Mesendoderm (in vitro differentiated cells): ENCODE results near the gene DGKB.

Experiments
- DNase-seq: peaks from one replicate; pipeline ENCODE4 v3.0.0; 2013
- H2AK5ac ChIP-seq: 2 replicates; pipeline ENCODE4 v1.6.1; 2013; ENCODE audit warnings: low read length, inconsistent platforms
- H2BK120ac ChIP-seq: 2 replicates; pipeline ENCODE4 v1.6.1; 2013; ENCODE audit warnings: low read depth, mild to moderate bottlenecking, low read length, moderate library complexity, mixed read lengths
- H2BK15ac ChIP-seq: replicated peaks from 2 replicates; pipeline ENCODE4 v1.6.1; 2013; ENCODE audit warnings: low read depth, mild to moderate bottlenecking, moderate library complexity
- H2BK5ac ChIP-seq: 2 replicates; pipeline ENCODE4 v1.6.1; 2013; ENCODE audit warnings: low read length, inconsistent platforms
- H3K18ac ChIP-seq: 2 replicates; pipeline ENCODE4 v1.6.1; 2013; ENCODE audit warnings: mild to moderate bottlenecking, low read length, mixed read lengths
- H3K23ac ChIP-seq: one replicate; pipeline ENCODE4 v1.6.1; 2013; ENCODE audit warnings: low read length
- H3K27ac ChIP-seq: 2 replicates; pipeline ENCODE4 v1.5.1; 2013; ENCODE audit warnings: low read depth, mild to moderate bottlenecking, inconsistent platforms, low read length, moderate library complexity
- H3K27me3 ChIP-seq: 2 replicates; pipeline ENCODE4 v1.6.1; 2013; ENCODE audit warnings: low read length, control low read depth, mild to moderate bottlenecking, inconsistent platforms; ENCODE audit not compliant: insufficient read depth, poor library complexity
- H3K36me3 ChIP-seq: 2 replicates; pipeline ENCODE4 v1.6.1; 2013; ENCODE audit warnings: low read length, inconsistent platforms; ENCODE audit not compliant: control insufficient read depth, insufficient read depth
- H3K4ac ChIP-seq: one replicate; pipeline ENCODE4 v1.6.1; 2013; ENCODE audit warnings: low read depth, mild to moderate bottlenecking, low read length, moderate library complexity
- H3K4me1 ChIP-seq: 2 replicates; pipeline ENCODE4 v1.6.1; 2013; ENCODE audit warnings: low read depth, low read length, inconsistent platforms; ENCODE audit not compliant: control insufficient read depth
- H3K4me2 ChIP-seq: 2 replicates; pipeline ENCODE4 v1.6.1; 2013; ENCODE audit warnings: low read length
- H3K4me3 ChIP-seq: 2 replicates; pipeline ENCODE4 v1.5.1; 2013; ENCODE audit warnings: mild to moderate bottlenecking, low read length
- H3K56ac ChIP-seq: one replicate; pipeline ENCODE4 v1.6.1; 2013; ENCODE audit warnings: low read length
- H3K79me1 ChIP-seq: 2 replicates; pipeline ENCODE4 v1.6.1; 2013; ENCODE audit warnings: low read length, inconsistent platforms
- H3K79me2 ChIP-seq: 2 replicates; pipeline ENCODE4 v1.6.1; 2013; ENCODE audit warnings: mild to moderate bottlenecking, low read length; ENCODE audit not compliant: control insufficient read depth, insufficient read depth
- H3K9ac ChIP-seq: 2 replicates; pipeline ENCODE4 v1.6.1; 2013; ENCODE audit warnings: low read length, inconsistent platforms
- H4K5ac ChIP-seq: one replicate; pipeline ENCODE4 v1.6.1; 2013; ENCODE audit warnings: low read length
- H4K8ac ChIP-seq: one replicate; pipeline ENCODE4 v1.6.1; 2013; ENCODE audit warnings: low read depth, mild to moderate bottlenecking, control low read depth, low read length, moderate library complexity
- WGBS: extraction: QIAGEN DNeasy Blood & Tissue Kit; methylation state at CpG from one replicate; pipeline ENCODE4 v1.1.7; 2013; ENCODE audit warnings: low lambda C conversion rate, missing lambda C conversion rate; ENCODE audit not compliant: insufficient coverage; ENCODE audit errors: extremely low coverage; 5-methylcytosine and 5-hydroxymethylcytosine counted together

The DGKB gene

DNA sequence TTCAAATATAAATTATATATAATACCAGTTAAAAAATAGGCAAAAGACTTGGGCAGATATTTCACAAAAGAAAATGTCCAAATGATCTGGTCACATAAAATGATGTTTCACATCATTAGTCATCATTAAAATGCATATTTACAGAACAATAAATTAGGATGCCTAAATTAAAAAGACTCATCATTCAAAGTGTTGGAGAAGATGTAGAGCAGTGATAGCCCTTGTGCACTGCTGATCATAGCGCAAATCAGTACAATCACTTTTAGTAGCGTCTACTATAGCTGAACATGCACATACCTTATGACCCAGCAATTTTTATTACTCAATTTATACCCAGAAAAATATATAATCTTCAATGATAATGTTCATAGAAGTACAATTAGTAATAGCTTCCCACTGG lies 579.8 kb downstream of the DGKB start:
- Histone ChIP-seq H4K5ac (no peak overlapping the region), H3K79me1 (no peaks in the 10 kb centered on the region), H4K8ac (no peak overlapping the region), H3K4me2 (no peak overlapping the region), H3K36me3 (no peaks in the 10 kb centered on the region), H3K27ac (no peak overlapping the region), H3K79me2 (no peaks in the 10 kb centered on the region), H2BK15ac (no peak overlapping the region), H2BK5ac (no peak overlapping the region), H3K18ac (no peak overlapping the region), H3K23ac (no peak overlapping the region), H2BK120ac (no peak overlapping the region), H3K4me3 (no peak overlapping the region), H3K56ac (no peak overlapping the region), H3K4ac (no peak overlapping the region), H3K4me1 (no peaks in the 10 kb centered on the region), H2AK5ac (no peak overlapping the region), H3K9ac (no peak overlapping the region), H3K27me3 (no peaks in the 10 kb centered on the region)
- no peak for DNase-seq
- no CpG with 5 or more reads among the region's 2 CpGs for WGBS

DNA sequence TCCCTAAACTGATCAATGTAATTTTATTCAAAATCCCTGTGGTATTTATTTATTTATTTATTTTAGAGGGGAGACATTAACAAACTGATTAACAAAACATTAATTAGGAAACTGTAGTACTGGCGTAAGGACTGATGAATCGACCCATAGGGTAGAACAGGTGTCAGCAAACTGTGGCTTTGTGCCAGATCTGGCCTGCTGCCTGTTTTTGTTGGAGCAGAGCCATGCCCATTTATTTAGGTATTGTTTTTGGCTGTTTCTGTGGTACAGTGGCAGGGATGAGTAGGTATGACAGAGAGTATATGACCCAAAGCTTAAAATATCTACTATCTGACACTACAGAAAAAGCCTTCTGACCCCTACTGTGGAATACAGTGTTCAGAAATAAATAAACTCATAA lies 580.6 kb downstream of the DGKB start:
- no peaks in the 10 kb centered on the region for H3K27me3 ChIP-seq
- WGBS: no CpG with 5 or more reads among the region's 2 CpGs
- H3K4me3 ChIP-seq: no peak overlapping the region

DNA sequence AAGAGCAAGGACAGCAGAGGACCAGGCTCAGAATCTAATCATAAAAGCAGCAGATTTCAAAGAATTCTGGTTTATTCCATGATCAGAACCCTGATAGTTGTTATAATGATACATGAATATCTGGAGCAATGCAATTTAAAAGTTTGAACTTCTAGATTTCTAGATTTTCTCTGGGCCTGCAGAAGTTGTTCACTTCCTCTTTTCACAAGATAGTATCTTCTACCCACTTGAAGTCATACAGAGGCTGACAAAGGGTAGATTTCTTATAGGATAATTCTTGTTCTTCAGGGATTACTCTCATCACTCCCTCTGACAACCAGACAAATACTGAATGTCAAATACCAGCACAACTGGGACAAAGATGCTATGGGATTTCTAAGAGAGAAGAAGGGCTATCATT lies 593.1 kb downstream of the DGKB start:
- Histone ChIP-seq H3K36me3 (no peaks in the 10 kb centered on the region), H3K4me3 (no peak overlapping the region), H2BK5ac (no peak overlapping the region), H3K18ac (no peak overlapping the region), H3K9ac (no peak overlapping the region), H4K8ac (no peak overlapping the region), H3K27ac (no peak overlapping the region), H3K79me1 (no peaks in the 10 kb centered on the region), H3K4me1 (no peaks in the 10 kb centered on the region), H3K27me3 (no peaks in the 10 kb centered on the region), H3K79me2 (no peaks in the 10 kb centered on the region), H4K5ac (no peak overlapping the region), H3K4ac (no peak overlapping the region), H2BK15ac (no peak overlapping the region), H3K56ac (no peak overlapping the region), H2BK120ac (no peak overlapping the region), H3K4me2 (no peak overlapping the region), H2AK5ac (no peak overlapping the region), H3K23ac (no peak overlapping the region)
- no peak for DNase-seq

More for the DNA sequence above, 580.6 kb downstream of the DGKB start:
- Histone ChIP-seq H3K4ac (no peak overlapping the region), H2AK5ac (no peak overlapping the region), H4K5ac (no peak overlapping the region), H3K4me2 (no peak overlapping the region), H3K23ac (no peak overlapping the region), H2BK5ac (no peak overlapping the region), H4K8ac (no peak overlapping the region), H2BK15ac (no peak overlapping the region), H3K79me2 (no peaks in the 10 kb centered on the region), H3K4me1 (no peaks in the 10 kb centered on the region), H3K56ac (no peak overlapping the region), H3K27ac (no peak overlapping the region), H3K18ac (no peak overlapping the region), H3K79me1 (no peaks in the 10 kb centered on the region), H3K9ac (no peak overlapping the region), H3K36me3 (no peaks in the 10 kb centered on the region), H2BK120ac (no peak overlapping the region)
- DNase-seq: no peak

DNA sequence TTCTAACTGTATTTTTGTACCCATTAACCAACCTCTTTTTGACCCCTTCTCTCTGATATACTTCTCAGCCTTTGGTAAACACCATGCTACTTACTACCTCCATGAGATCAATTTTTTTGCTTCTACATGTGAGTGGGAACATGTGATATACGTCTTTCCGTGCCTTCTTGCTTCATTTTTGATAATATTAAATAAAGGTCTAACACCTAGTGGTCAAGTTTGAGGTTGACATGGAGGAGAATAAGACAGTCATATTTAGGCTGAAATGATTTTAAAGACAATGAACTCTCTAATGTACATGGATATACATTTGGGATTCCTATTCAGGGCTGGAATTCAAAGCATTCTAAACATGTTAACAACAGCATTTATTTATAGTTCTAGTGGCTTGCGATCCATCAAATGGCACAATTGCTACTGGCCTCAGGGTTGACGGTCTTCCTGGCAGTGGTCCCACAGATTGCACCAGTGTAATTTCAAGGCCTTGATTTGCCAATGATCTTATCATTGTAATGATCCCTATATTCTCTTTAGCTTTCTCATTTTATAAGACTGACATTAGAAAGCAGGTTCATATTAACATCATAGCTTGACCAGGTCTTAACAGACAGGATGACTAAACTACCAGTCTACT lies 597.2 kb downstream of the DGKB start:
- Histone ChIP-seq H3K18ac (no peak overlapping the region), H3K4me1 (no peaks in the 10 kb centered on the region), H4K8ac (no peak overlapping the region), H3K23ac (no peak overlapping the region), H2BK120ac (no peak overlapping the region), H3K79me2 (no peaks in the 10 kb centered on the region), H2BK15ac (no peak overlapping the region), H4K5ac (no peak overlapping the region), H3K27me3 (no peaks in the 10 kb centered on the region), H3K36me3 (no peaks in the 10 kb centered on the region), H3K79me1 (no peaks in the 10 kb centered on the region), H3K9ac (no peak overlapping the region), H3K56ac (no peak overlapping the region), H3K4ac (no peak overlapping the region), H3K4me2 (no peak overlapping the region), H3K4me3 (no peak overlapping the region), H2BK5ac (no peak overlapping the region), H3K27ac (no peak overlapping the region), H2AK5ac (no peak overlapping the region)
- no CpG with 5 or more reads among the region's 4 CpGs for WGBS
- no peak for DNase-seq

- Histone ChIP-seq H2AK5ac (no peak overlapping the region), H3K4ac (no peak overlapping the region), H3K18ac (no peak overlapping the region), H3K27me3 (no peaks in the 10 kb centered on the region), H2BK5ac (no peak overlapping the region), H3K27ac (no peak overlapping the region), H3K9ac (no peak overlapping the region), H3K4me1 (no peaks in the 10 kb centered on the region), H2BK15ac (no peak overlapping the region), H3K36me3 (no peaks in the 10 kb centered on the region), H3K79me2 (no peaks in the 10 kb centered on the region), H3K79me1 (no peaks in the 10 kb centered on the region), H3K4me2 (no peak overlapping the region), H3K23ac (no peak overlapping the region), H4K5ac (no peak overlapping the region), H2BK120ac (no peak overlapping the region), H3K56ac (no peak overlapping the region), H4K8ac (no peak overlapping the region), H3K4me3 (no peak overlapping the region)
- peak; percentile 29 for DNase-seq
- no CpG with 5 or more reads among the region's 2 CpGs for WGBS
Observed at GRCh38 chr7:14303536-14303935, 599.0 kb downstream of the DGKB start.

DNA sequence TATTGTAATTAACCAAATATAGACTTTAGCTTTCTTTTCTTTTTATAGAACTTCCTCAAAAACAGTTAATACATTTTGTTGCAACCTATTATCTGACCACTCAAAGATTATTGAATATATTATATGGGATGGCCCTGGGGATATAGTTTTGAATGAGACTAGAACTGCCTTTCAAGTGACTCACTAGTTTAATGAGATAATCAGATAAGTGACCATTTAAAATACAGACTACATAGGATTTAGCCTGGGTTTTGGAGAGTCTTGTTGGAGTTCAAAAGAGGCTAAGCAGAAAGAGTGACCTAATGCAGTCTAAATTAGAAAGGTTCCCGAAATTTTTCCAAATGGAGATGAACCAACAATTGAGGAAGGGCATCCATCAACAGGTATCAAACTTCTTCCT lies 607.9 kb downstream of the DGKB start:
- Histone ChIP-seq H3K4me1 (no peaks in the 10 kb centered on the region), H3K18ac (no peak overlapping the region), H3K79me1 (no peaks in the 10 kb centered on the region), H3K79me2 (no peaks in the 10 kb centered on the region), H2BK120ac (no peak overlapping the region), H3K36me3 (no peaks in the 10 kb centered on the region), H4K8ac (no peak overlapping the region), H3K27me3 (no peaks in the 10 kb centered on the region), H4K5ac (no peak overlapping the region), H2BK15ac (no peak overlapping the region), H3K27ac (no peak overlapping the region), H3K56ac (no peak overlapping the region), H3K23ac (no peak overlapping the region), H3K4me3 (no peak overlapping the region), H3K4ac (no peak overlapping the region), H2AK5ac (no peak overlapping the region), H3K9ac (no peak overlapping the region), H3K4me2 (no peak overlapping the region), H2BK5ac (no peak overlapping the region)
- WGBS: no CpG with 5 or more reads among the region's 1 CpG
- DNase-seq: no peak
